ENCODE results near the gene TENM3. TPM values are rescaled to one million over a fixed set of nuclear protein-coding genes. Genes with fewer than 3 reads are reported as not detected.

Gene TENM3
- total and polyA plus RNA-seq, 10 of the 15 experiments (the other 5 are each of a cell fraction or from before 2014, with no cell fraction given), result 0.01 to 1.7 (median 0.08) TPM; not detected in 2

DNA sequence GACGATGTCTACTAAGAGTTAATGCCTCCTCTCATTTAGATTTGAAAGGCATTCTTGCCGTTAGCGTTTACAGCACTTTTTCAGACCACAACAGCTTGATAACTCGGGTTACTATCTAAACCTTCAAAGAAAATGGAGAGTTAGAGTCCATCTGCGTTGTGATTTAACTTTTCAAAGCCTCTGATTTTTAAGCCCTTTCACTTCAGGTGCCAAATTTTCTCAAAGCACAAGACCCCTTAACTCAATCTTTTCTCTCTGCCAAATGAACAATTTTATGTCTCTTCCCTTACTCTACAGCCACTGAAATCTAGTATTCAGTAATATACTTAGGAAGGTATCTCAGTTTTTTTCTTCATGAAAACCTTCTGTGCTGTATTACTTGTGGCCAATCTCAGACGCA is 310.5 kb downstream of the TENM3 start:
- 36% methylated on average over 6 of the region's 6 CpGs for WGBS (ENCODE audit: insufficient coverage, insufficient replicate concordance, low lambda C conversion rate, missing lambda C conversion rate)
- in situ Hi-C loops (cut with MboI) (no loop called here), intact Hi-C loops (cut with micrococcal nuclease; ENCODE audit: unreplicated experiment) (no loop called here)
- Histone ChIP-seq H3K27me3 (replicated peaks in 1 of 2; ENCODE audit: control insufficient read depth in 2 of 2, insufficient read depth in 2 of 2, low read length in 1 of 2) (no peaks in the 10 kb centered on the region), H3K9me3 (replicated peaks; ENCODE audit: control insufficient read depth, insufficient read depth, low read length) (no peaks in the 10 kb centered on the region), H3K27ac (ENCODE audit: control insufficient read depth, insufficient read depth) (no peak overlapping the region), H3K4me3 (no peak overlapping the region), H3K4me1 (ENCODE audit: control insufficient read depth, insufficient read depth, low read length) (no peaks in the 10 kb centered on the region), H3K9ac (ENCODE audit: control insufficient read depth, insufficient read depth, low read length) (no peak overlapping the region), H2AFZ (ENCODE audit: control insufficient read depth, low read depth, low read length) (no peak overlapping the region), H4K20me1 (ENCODE audit: control insufficient read depth, insufficient read depth) (no peaks in the 10 kb centered on the region), H3K36me3 (ENCODE audit: control insufficient read depth in 2 of 2, insufficient read depth in 2 of 2, low read length in 1 of 2) (no peaks in the 10 kb centered on the region), H3K79me2 (ENCODE audit: control insufficient read depth, insufficient read depth, low read length) (no peaks in the 10 kb centered on the region), H3K4me2 (ENCODE audit: control insufficient read depth, insufficient read depth) (no peak overlapping the region)
- DNase-seq (ENCODE audit: low read depth, low spot score) (no peak), FAIRE-seq (no peak), ATAC-seq (no peak)
- ChIA-PET POLR2A (no interaction called here), RAD21 (ENCODE audit: unreplicated experiment) (no interaction called here), CTCF (no interaction called here), SMC1A (ENCODE audit: uncharacterized antibody, unreplicated experiment) (interaction anchor here (3.7 kb wide), 1 partner anchor 11 kb away, joined by 13 read pairs; no protein-coding TSS in a partner anchor)
- TF ChIP-seq SMC3 (IDR thresholded peaks at IDR 0.05; ENCODE audit: borderline replicate concordance, low read length), result no peak
- TF ChIP-seq CBFB (IDR thresholded peaks at IDR 0.05; ENCODE audit: low read depth), result no peak
- TF ChIP-seq, protein P1, sequence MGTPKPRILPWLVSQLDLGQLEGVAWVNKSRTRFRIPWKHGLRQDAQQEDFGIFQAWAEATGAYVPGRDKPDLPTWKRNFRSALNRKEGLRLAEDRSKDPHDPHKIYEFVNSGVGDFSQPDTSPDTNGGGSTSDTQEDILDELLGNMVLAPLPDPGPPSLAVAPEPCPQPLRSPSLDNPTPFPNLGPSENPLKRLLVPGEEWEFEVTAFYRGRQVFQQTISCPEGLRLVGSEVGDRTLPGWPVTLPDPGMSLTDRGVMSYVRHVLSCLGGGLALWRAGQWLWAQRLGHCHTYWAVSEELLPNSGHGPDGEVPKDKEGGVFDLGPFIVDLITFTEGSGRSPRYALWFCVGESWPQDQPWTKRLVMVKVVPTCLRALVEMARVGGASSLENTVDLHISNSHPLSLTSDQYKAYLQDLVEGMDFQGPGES (IDR thresholded peaks at IDR 0.05), result no peak
- TF ChIP-seq SRF (IDR thresholded peaks at IDR 0.05; ENCODE audit: low read depth in 2 of 2, low read length in 2 of 2), result no peak
- no peak for TF ChIP-seq HDAC6 (IDR thresholded peaks at IDR 0.05; ENCODE audit: unreplicated experiment)
- no TSS peak for BruUV-seq (replicated peaks)

DNA sequence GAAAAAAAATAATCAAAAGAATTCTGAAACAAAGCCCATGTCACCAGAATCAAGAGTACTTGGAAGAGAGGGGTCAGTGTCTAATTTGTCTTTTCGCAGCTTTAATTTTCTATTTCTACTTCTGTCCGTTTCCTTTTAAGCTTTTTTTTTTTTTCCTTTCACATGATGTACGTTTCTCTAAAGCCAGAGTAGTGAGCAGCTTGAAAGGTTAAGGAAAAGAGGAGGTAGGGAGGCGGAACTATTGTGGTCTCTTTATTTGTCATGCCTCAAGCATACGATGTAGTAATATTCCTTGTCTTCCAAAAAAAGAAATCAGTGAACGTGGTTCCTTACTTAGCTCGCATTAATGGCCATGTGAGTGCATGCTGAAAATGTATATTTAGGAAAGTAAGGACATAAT is 311.5 kb downstream of the TENM3 start:
- DNase-seq (ENCODE audit: low read depth, low spot score), result no peak
- no peak overlapping the region for H3K4me3 ChIP-seq
- H3K9ac ChIP-seq (ENCODE audit: control insufficient read depth, insufficient read depth, low read length), result no peak overlapping the region
- no peak overlapping the region for H2AFZ ChIP-seq (ENCODE audit: control insufficient read depth, low read depth, low read length)
- CTCF ChIA-PET, result no interaction called here
- intact Hi-C loops (cut with micrococcal nuclease; ENCODE audit: unreplicated experiment), result no loop called here
- H3K27me3 ChIP-seq (replicated peaks in 1 of 2; ENCODE audit: control insufficient read depth in 2 of 2, insufficient read depth in 2 of 2, low read length in 1 of 2), result no peaks in the 10 kb centered on the region
- POLR2A ChIA-PET, result no interaction called here
- no peak overlapping the region for H3K27ac ChIP-seq (ENCODE audit: control insufficient read depth, insufficient read depth)
- no peak for TF ChIP-seq NR2C2 (IDR thresholded peaks at IDR 0.05; ENCODE audit: borderline replicate concordance, control insufficient read depth, insufficient read length, low read depth)
- FAIRE-seq, result no peak
- H3K36me3 ChIP-seq (ENCODE audit: control insufficient read depth in 2 of 2, insufficient read depth in 2 of 2, low read length in 1 of 2), result no peaks in the 10 kb centered on the region
- ATAC-seq, result no peak
- no peaks in the 10 kb centered on the region for H3K4me1 ChIP-seq (ENCODE audit: control insufficient read depth, insufficient read depth, low read length)
- no TSS peak for BruUV-seq (replicated peaks)
- SMC1A ChIA-PET (ENCODE audit: uncharacterized antibody, unreplicated experiment), result interaction anchor here (1.0 to 3.7 kb wide), 2 partner anchors 12 to 34 kb away, joined by 4 to 13 read pairs; no protein-coding TSS in a partner anchor
- H3K9me3 ChIP-seq (replicated peaks; ENCODE audit: control insufficient read depth, insufficient read depth, low read length), result no peaks in the 10 kb centered on the region
- in situ Hi-C loops (cut with MboI), result no loop called here
- RAD21 ChIA-PET (ENCODE audit: unreplicated experiment), result no interaction called here
- 19% methylated on average over 6 of the region's 7 CpGs for WGBS (ENCODE audit: insufficient coverage, insufficient replicate concordance, low lambda C conversion rate, missing lambda C conversion rate)
- H3K4me2 ChIP-seq (ENCODE audit: control insufficient read depth, insufficient read depth), result no peak overlapping the region
- H4K20me1 ChIP-seq (ENCODE audit: control insufficient read depth, insufficient read depth), result no peaks in the 10 kb centered on the region
- H3K79me2 ChIP-seq (ENCODE audit: control insufficient read depth, insufficient read depth, low read length), result no peaks in the 10 kb centered on the region

Data from GM12878 (cell line).